Keratinocyte (primary cell): ENCODE measurements around the gene SMIM36. TPM values are rescaled to one million over a fixed set of nuclear protein-coding genes. Genes with fewer than 3 reads are reported as not detected.

Experiments
- DNase-seq: peaks from one replicate; pipeline ENCODE4 v3.0.0-alpha.2; 2011; ENCODE audit warnings: low read depth, missing footprints, low spot score
- FAIRE-seq: peaks from 2 replicates; lab custom pipeline; 2011; peaks lifted over from hg19 to GRCh38; lab: Jason Lieb, UNC
- H2AFZ ChIP-seq: 2 replicates; pipeline ENCODE4 v1.6.0; 2012; ENCODE audit warnings: low read length, control low read depth, inconsistent platforms; ENCODE audit not compliant: control insufficient read depth
- H3K27ac ChIP-seq: 2 replicates; pipeline ENCODE4 v1.5.1; 2011; ENCODE audit warnings: low read length; ENCODE audit not compliant: control insufficient read depth, insufficient read depth
- H3K27me3 ChIP-seq: 3 replicates; pipeline ENCODE4 v1.6.0; 2011; ENCODE audit warnings: low read length; ENCODE audit not compliant: control insufficient read depth, insufficient read depth; ENCODE audit errors: extremely low read depth
- H3K36me3 ChIP-seq, 2 experiments: 2 replicates in 1 of 2; 3 replicates in 1 of 2; pipeline ENCODE4 v1.5.1; 2011; ENCODE audit warnings: low read length in 2 of 2, mild to moderate bottlenecking in 1 of 2; ENCODE audit not compliant: control insufficient read depth in 2 of 2, insufficient read depth in 2 of 2; ENCODE audit errors: extremely low read depth in 1 of 2
- H3K4me1 ChIP-seq: 3 replicates; pipeline ENCODE4 v1.5.1; 2011; ENCODE audit warnings: low read length; ENCODE audit not compliant: control insufficient read depth, insufficient read depth; ENCODE audit errors: extremely low read depth
- H3K4me2 ChIP-seq: 3 replicates; pipeline ENCODE4 v1.6.0; 2011; ENCODE audit warnings: low read depth, low read length; ENCODE audit not compliant: control insufficient read depth, insufficient read depth; ENCODE audit errors: extremely low read depth
- H3K4me3 ChIP-seq, 3 experiments: fragments of 200-600 bp in 1 of 3; sonication (generic) in 1 of 3; 2 replicates in 2 of 3; 3 replicates in 1 of 3; pipeline ENCODE4 v1.5.1; 2011 to 2016; ENCODE audit warnings: low read length in 3 of 3, mild to moderate bottlenecking in 3 of 3, control low read depth in 2 of 3, inconsistent platforms in 1 of 3, low read depth in 1 of 3, mixed read lengths in 1 of 3, mixed run types in 1 of 3, moderate library complexity in 1 of 3; ENCODE audit not compliant: control insufficient read depth in 2 of 3, insufficient read depth in 2 of 3; ENCODE audit errors: extremely low read depth in 1 of 3
- H3K79me2 ChIP-seq: 2 replicates; pipeline ENCODE4 v1.6.0; 2012; ENCODE audit warnings: low read length; ENCODE audit not compliant: control insufficient read depth, insufficient read depth
- H3K9ac ChIP-seq: 3 replicates; pipeline ENCODE4 v1.6.0; 2011; ENCODE audit warnings: low read length; ENCODE audit not compliant: control insufficient read depth, insufficient read depth; ENCODE audit errors: extremely low read depth
- H3K9me1 ChIP-seq: 3 replicates; pipeline ENCODE4 v1.6.0; 2011; ENCODE audit warnings: low read length; ENCODE audit not compliant: control insufficient read depth, insufficient read depth; ENCODE audit errors: extremely low read depth
- H3K9me3 ChIP-seq: 2 replicates; pipeline ENCODE4 v1.5.1; 2012; ENCODE audit warnings: low read depth, low read length; ENCODE audit not compliant: control insufficient read depth
- H4K20me1 ChIP-seq: 3 replicates; pipeline ENCODE4 v1.6.0; 2011; ENCODE audit warnings: low read length; ENCODE audit not compliant: control insufficient read depth, insufficient read depth; ENCODE audit errors: extremely low read depth
- EZH2 ChIP-seq: IDR thresholded peaks from one replicate; pipeline ENCODE4 v1.6.1; 2012; ENCODE audit warnings: inconsistent platforms, mild to moderate bottlenecking, low read length, moderate library complexity
- dilution Hi-C: fragments of 300-500 bp; cut with MboI; formaldehyde crosslinking; loops from one replicate; pipeline ENCODE4 v1.7.0; 2020; ENCODE audit warnings: low sequenced_read_pairs; ENCODE audit not compliant: extremely low pct_ligation_motif_present
- polyA minus RNA-seq, 3 experiments: library from RNA; depleted of rRNA, polyadenylated mRNA; stranded (reverse); fragments of >200 nt; gene quantifications; 1 replicate in 1 of 3; 2 replicates in 1 of 3; 3 replicates in 1 of 3; pipeline ENCODE4 v1.2.3, GENCODE V29; 2011
- polyA plus RNA-seq, 5 experiments: library from polyadenylated mRNA; depleted of rRNA in 3 of 5; stranded (reverse) in 3 of 5; stranded (forward) in 1 of 5; unstranded in 1 of 5; fragments of >200 nt; gene quantifications; 1 replicate in 1 of 5; 2 replicates in 3 of 5; 3 replicates in 1 of 5; pipeline versions ENCODE4 v1.2.1 to v1.2.3, GENCODE V29; 2011 to 2012; ENCODE audit warnings: missing spikeins in 2 of 5, low read depth in 1 of 5, low replicate concordance in 1 of 5
- TF ChIP-seq, protein P1 (sequence below), 3 experiments: IDR thresholded peaks in 1 of 3; conservative IDR thresholded peaks in 1 of 3; optimal IDR thresholded peaks in 1 of 3; 2 replicates in 2 of 3; 3 replicates in 1 of 3; pipeline versions ENCODE3 to v1.5.1; 2011; ENCODE audit warnings: low read length in 3 of 3, mild to moderate bottlenecking in 3 of 3, moderate library complexity in 2 of 3, control low read depth in 1 of 3, inconsistent platforms in 1 of 3; ENCODE audit not compliant: insufficient read depth in 2 of 3; ENCODE audit errors: extremely low read depth in 1 of 3

The SMIM36 gene
- not detected in 3 replicates for polyA plus RNA-seq
- not detected for polyA plus RNA-seq (2011; ENCODE audit: low read depth)
- polyA plus RNA-seq (2011; cell fraction: cytosol; rRNA removed), result not detected in 2 replicates
- not detected in 2 replicates for polyA plus RNA-seq (2011; cell fraction: nucleus; rRNA removed)
- polyA plus RNA-seq (2012; ENCODE audit: low replicate concordance), result not detected in 2 replicates
- not detected in 3 replicates for polyA minus RNA-seq
- polyA minus RNA-seq (2011; cell fraction: cytosol; rRNA and poly(A)+ RNA removed), result not detected
- polyA minus RNA-seq (2011; cell fraction: nucleus; rRNA and poly(A)+ RNA removed), result not detected in 2 replicates

- no peaks in the 10 kb centered on the region for H4K20me1 ChIP-seq
- no peaks in the 10 kb centered on the region for H3K9me1 ChIP-seq
- DNase-seq (no peak), FAIRE-seq (no peak)
- H3K9me3 ChIP-seq, result no peaks in the 10 kb centered on the region
- no peak within 1 kb of the TSS for H3K9ac ChIP-seq
- H2AFZ ChIP-seq, result no peak within 1 kb of the TSS
- no peak within 1 kb of the TSS for H3K4me2 ChIP-seq
- no peaks in the 10 kb centered on the region for H3K79me2 ChIP-seq
- peaks cover 12% of the 10 kb centered on the region for H3K27me3 ChIP-seq
- dilution Hi-C loops, result no loop called here
- no peaks in the 10 kb centered on the region for H3K4me1 ChIP-seq
- no peak within 1 kb of the TSS for H3K27ac ChIP-seq
- H3K4me3 ChIP-seq, result no peak within 1 kb of the TSS
- no peaks in the 10 kb centered on the region for H3K36me3 ChIP-seq
- no peak for TF ChIP-seq EZH2
- TF ChIP-seq, protein P1, sequence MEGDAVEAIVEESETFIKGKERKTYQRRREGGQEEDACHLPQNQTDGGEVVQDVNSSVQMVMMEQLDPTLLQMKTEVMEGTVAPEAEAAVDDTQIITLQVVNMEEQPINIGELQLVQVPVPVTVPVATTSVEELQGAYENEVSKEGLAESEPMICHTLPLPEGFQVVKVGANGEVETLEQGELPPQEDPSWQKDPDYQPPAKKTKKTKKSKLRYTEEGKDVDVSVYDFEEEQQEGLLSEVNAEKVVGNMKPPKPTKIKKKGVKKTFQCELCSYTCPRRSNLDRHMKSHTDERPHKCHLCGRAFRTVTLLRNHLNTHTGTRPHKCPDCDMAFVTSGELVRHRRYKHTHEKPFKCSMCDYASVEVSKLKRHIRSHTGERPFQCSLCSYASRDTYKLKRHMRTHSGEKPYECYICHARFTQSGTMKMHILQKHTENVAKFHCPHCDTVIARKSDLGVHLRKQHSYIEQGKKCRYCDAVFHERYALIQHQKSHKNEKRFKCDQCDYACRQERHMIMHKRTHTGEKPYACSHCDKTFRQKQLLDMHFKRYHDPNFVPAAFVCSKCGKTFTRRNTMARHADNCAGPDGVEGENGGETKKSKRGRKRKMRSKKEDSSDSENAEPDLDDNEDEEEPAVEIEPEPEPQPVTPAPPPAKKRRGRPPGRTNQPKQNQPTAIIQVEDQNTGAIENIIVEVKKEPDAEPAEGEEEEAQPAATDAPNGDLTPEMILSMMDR (optimal IDR thresholded peaks at IDR 0.05 in 1 of 3, IDR thresholded peaks at IDR 0.05 in 1 of 3, conservative IDR thresholded peaks at IDR 0.05 in 1 of 3; ENCODE audit: extremely low read depth in 1 of 3, insufficient read depth in 2 of 3, low read length in 3 of 3), result no peak
These were observed at the start of gene SMIM36 for GRCh38 chr17:55510986-55511721. SMIM36 (minus strand) TSS chr17:55511452.

DNA sequence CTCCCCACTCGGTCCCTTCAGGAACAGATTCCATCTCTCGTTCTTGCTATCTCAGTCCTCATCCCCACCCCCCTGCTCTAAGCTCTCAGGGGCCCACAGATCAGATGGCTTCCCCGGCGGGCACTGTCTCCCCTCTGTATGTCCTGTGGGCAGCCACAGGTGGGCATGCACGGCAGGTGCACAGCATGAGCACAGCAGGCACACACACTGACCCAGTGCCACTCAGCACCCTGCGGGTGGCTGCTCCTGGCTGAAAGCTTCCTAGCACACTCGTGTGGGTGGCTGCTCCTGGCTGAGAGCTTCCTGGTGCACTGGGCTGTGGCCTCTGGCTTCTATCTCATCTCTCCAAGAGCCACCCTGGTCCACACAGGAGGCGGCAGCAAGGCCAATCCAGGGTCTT is 44.5 kb upstream of the SMIM36 start:
- no peak for DNase-seq
- H3K27me3 ChIP-seq, result no peaks in the 10 kb centered on the region
- no peaks in the 10 kb centered on the region for H3K9me1 ChIP-seq
- no peak overlapping the region for H3K9ac ChIP-seq
- H3K36me3 ChIP-seq, result no peaks in the 10 kb centered on the region
- no peak overlapping the region for H3K4me3 ChIP-seq
- H3K79me2 ChIP-seq, result no peaks in the 10 kb centered on the region
- H3K9me3 ChIP-seq, result no peaks in the 10 kb centered on the region
- no peak for FAIRE-seq
- dilution Hi-C loops, result no loop called here
- TF ChIP-seq, protein P1 (optimal IDR thresholded peaks at IDR 0.05 in 1 of 3, IDR thresholded peaks at IDR 0.05 in 1 of 3, conservative IDR thresholded peaks at IDR 0.05 in 1 of 3; ENCODE audit: extremely low read depth in 1 of 3, insufficient read depth in 2 of 3, low read length in 3 of 3), result no peak
- no peak for TF ChIP-seq EZH2
- H2AFZ ChIP-seq, result no peak overlapping the region
- no peak overlapping the region for H3K4me2 ChIP-seq
- no peaks in the 10 kb centered on the region for H3K4me1 ChIP-seq
- no peak overlapping the region for H3K27ac ChIP-seq
- H4K20me1 ChIP-seq, result no peaks in the 10 kb centered on the region
